Measurements from ENCODE around the gene SHC4.
"Not testable (repeated sequence)": the region's sequence is repeated elsewhere in the genome, so short reads cannot be mapped to it uniquely, and the experiment has no call there.

GRCh38 chr15:48909313-48909712 is 54.4 kb downstream of the SHC4 start:
- not testable (repeated sequence) for TF ChIP-seq CTCF, POLR2A (IDR thresholded peaks at IDR 0.05)

Data from lower leg skin (tissue), 3 donors.